Endothelial cell of umbilical vein (primary cell): ENCODE data around the gene NRP2. TPM values are rescaled to one million over a fixed set of nuclear protein-coding genes. Genes with fewer than 3 reads are reported as not detected.
A peak's percentile ranks its signal among the peaks of the same experiment; 100 is the strongest.

Experiments
- BruUV-seq: library from RNA; stranded (reverse); fragments of 400-500 nt; replicated peaks from 2 replicates; lab custom pipeline; 2021; lab: Mats Ljungman, UMichigan
- CTCF ChIA-PET: fragments of 300-600, 350-600 bp; sonication (Branson Sonifier 250); formaldehyde crosslinking; loops from one replicate; lab custom pipeline; 2021; ENCODE audit warnings: antibody characterized with exemption, inconsistent platforms; lab: Charles Lee
- POLR2A ChIA-PET: fragments of 300-600, 350-600 bp; sonication (Branson Sonifier 250); formaldehyde crosslinking; loops from one replicate; lab custom pipeline; 2021; ENCODE audit warnings: antibody characterized with exemption, inconsistent platforms; lab: Charles Lee
- DNase-seq: peaks from one replicate; pipeline ENCODE4 v3.0.0-alpha.2; 2011; ENCODE audit warnings: low read depth, low spot score
- FAIRE-seq: peaks from 2 replicates; lab custom pipeline; 2011; peaks lifted over from hg19 to GRCh38; lab: Jason Lieb, UNC
- H2AFZ ChIP-seq: 2 replicates; pipeline ENCODE4 v1.6.0; 2012; ENCODE audit warnings: low read depth, low read length, control low read depth, inconsistent platforms
- H3K27ac ChIP-seq: 2 replicates; pipeline ENCODE4 v1.5.1; 2011; ENCODE audit warnings: low read depth, mild to moderate bottlenecking, control low read depth, low read length, moderate library complexity; ENCODE audit not compliant: insufficient read depth
- H3K27me3 ChIP-seq, 2 experiments: 2 replicates each; pipeline versions ENCODE4 v1.6.0 to v1.6.1; 2011; ENCODE audit warnings: low read length in 2 of 2, mixed read lengths in 1 of 2; ENCODE audit not compliant: control insufficient read depth in 2 of 2, insufficient read depth in 2 of 2
- H3K36me3 ChIP-seq, 2 experiments: 2 replicates in 1 of 2; 3 replicates in 1 of 2; pipeline ENCODE4 v1.5.1; 2011; ENCODE audit warnings: low read length in 2 of 2, mild to moderate bottlenecking in 1 of 2, moderate library complexity in 1 of 2; ENCODE audit not compliant: control insufficient read depth in 2 of 2, insufficient read depth in 2 of 2; ENCODE audit errors: extremely low read depth in 1 of 2
- H3K4me1 ChIP-seq: 3 replicates; pipeline ENCODE4 v1.5.1; 2011; ENCODE audit warnings: mild to moderate bottlenecking, low read length; ENCODE audit not compliant: control insufficient read depth, insufficient read depth; ENCODE audit errors: extremely low read depth
- H3K4me2 ChIP-seq: 2 replicates; pipeline ENCODE4 v1.6.1; 2011; ENCODE audit warnings: low read length, control low read depth, mixed read lengths; ENCODE audit not compliant: insufficient read depth
- H3K4me3 ChIP-seq, 3 experiments: fragments of 200-600 bp in 1 of 3; sonication (generic), shearing (Covaris generic) in 1 of 3; replicated peaks in 1 of 3; 2 replicates each; pipeline ENCODE4 v1.5.1; 2011 to 2016; ENCODE audit warnings: control low read depth in 3 of 3, low read length in 3 of 3, mild to moderate bottlenecking in 2 of 3, inconsistent platforms in 1 of 3, low read depth in 1 of 3, moderate library complexity in 1 of 3; ENCODE audit not compliant: insufficient read depth in 1 of 3
- H3K79me2 ChIP-seq: 2 replicates; pipeline ENCODE4 v1.6.0; 2012; ENCODE audit warnings: low read length, inconsistent platforms; ENCODE audit not compliant: control insufficient read depth, insufficient read depth
- H3K9ac ChIP-seq: replicated peaks from 2 replicates; pipeline ENCODE3; 2011; ENCODE audit warnings: low read length, control low read depth; ENCODE audit not compliant: insufficient read depth; ENCODE audit errors: extremely low read depth
- H3K9me1 ChIP-seq: replicated peaks from 3 replicates; pipeline ENCODE4 v1.6.0; 2011; ENCODE audit warnings: mild to moderate bottlenecking, low read length; ENCODE audit not compliant: control insufficient read depth, insufficient read depth; ENCODE audit errors: extremely low read depth
- H3K9me3 ChIP-seq: replicated peaks from 2 replicates; pipeline ENCODE4 v1.5.1; 2012; ENCODE audit warnings: low read length, inconsistent platforms; ENCODE audit not compliant: control insufficient read depth, insufficient read depth
- H4K20me1 ChIP-seq: replicated peaks from 2 replicates; pipeline ENCODE3; 2011; ENCODE audit warnings: mild to moderate bottlenecking, low read length; ENCODE audit not compliant: control insufficient read depth, insufficient read depth; ENCODE audit errors: extremely low read depth
- EZH2 ChIP-seq: IDR thresholded peaks from 2 replicates; pipeline ENCODE4 v1.6.1; 2012; ENCODE audit warnings: borderline replicate concordance, low read depth, mild to moderate bottlenecking, moderate library complexity, low read length, inconsistent platforms; ENCODE audit not compliant: severe bottlenecking
- GATA2 ChIP-seq: IDR thresholded peaks from 2 replicates; pipeline ENCODE4 v1.7.0; 2011; ENCODE audit warnings: low read depth, mild to moderate bottlenecking, moderate library complexity, mixed read lengths, low read length; ENCODE audit not compliant: insufficient read length, insufficient read depth
- MYC ChIP-seq: IDR thresholded peaks from one replicate; pipeline ENCODE4 v1.6.1; 2011; ENCODE audit warnings: mild to moderate bottlenecking, low read depth, low read length
- dilution Hi-C: fragments of 300-500 bp; cut with MboI; formaldehyde crosslinking; loops from one replicate; pipeline ENCODE4 v1.15.0; 2019; ENCODE audit warnings: low sequenced_read_pairs; ENCODE audit not compliant: extremely low pct_ligation_motif_present
- intact Hi-C: fragments of 100-400 bp; cut with micrococcal nuclease; formaldehyde crosslinking; loops from one replicate; pipeline ENCODE4 v1.10.0; 2022
- polyA plus RNA-seq, 4 experiments: library from polyadenylated mRNA; depleted of rRNA in 3 of 4; stranded (reverse) in 3 of 4; unstranded in 1 of 4; fragments of >200 nt; gene quantifications; 2 replicates each; pipeline versions ENCODE4 v1.2.1 to v1.2.3, GENCODE V29; 2011 to 2012; ENCODE audit warnings: missing spikeins in 1 of 4
- total RNA-seq: library from RNA; stranded (reverse); gene quantifications from 2 replicates; pipeline ENCODE4 v1.2.3, GENCODE V29; 2021
- TF ChIP-seq, protein P1 (sequence below), 2 donors: IDR thresholded peaks; 1 replicate in 1 of 2; 2 replicates in 1 of 2; pipeline ENCODE4 v1.5.1; 2011; ENCODE audit warnings: low read length in 2 of 2, mild to moderate bottlenecking in 2 of 2, moderate library complexity in 2 of 2, control low read depth in 1 of 2, inconsistent platforms in 1 of 2, low read depth in 1 of 2; ENCODE audit not compliant: insufficient read depth in 1 of 2; ENCODE audit errors: extremely low read depth in 1 of 2

Gene NRP2
- total and polyA plus RNA-seq, 2 donors (not counting 3 experiments of a cell fraction or from before 2014, with no cell fraction given): 160 to 240 TPM

DNA sequence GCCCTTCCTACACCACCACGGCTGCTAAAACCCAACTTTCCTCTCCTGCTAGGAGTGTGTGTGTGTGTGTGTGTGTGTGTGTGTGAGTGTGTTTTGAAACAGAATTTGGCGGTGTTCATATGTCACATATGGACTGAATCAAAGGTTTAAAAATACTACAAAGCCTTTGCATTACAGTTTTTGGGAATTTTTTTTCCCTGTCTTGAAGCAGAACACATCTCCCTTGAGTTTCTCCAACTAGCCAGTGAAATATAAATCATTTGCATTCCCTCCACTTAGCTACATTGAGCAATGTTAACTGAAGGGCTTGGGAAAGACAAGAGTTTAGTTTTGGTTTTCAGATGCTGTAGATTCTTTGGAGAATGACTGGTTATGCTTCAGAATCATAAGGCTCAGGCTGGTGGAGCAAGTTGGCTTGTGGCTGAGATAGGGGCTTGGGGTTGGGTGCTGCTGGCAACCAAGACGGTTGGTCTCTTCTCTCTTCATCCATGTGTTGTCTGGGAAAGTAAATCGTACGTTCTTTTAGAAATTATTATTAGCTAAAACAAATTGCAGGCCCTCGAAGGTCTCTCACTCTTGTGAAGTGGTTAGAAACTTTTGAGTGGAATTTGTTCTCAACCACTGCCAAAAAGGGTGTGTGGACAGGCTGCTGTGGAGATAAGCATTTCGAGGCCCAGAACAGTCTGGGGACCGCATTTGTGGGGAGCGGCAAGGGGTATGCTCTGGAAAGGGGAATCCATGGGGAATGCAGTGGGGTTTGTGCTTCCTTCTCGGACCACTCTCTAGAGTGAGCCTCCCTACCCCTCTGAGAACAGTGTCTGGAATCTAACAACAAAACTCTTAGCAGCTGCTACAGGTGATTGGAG, 1.4 kb downstream of the NRP2 start:
- ChIA-PET POLR2A (interaction anchor here (1.2 to 2.4 kb wide), 4 partner anchors 23 to 1574 kb away, joined by 3 to 18 read pairs (median 7); partner anchors contain the start of gene PARD3B), CTCF (interaction anchor here (1.1 to 4.1 kb wide), 10 partner anchors 15 to 1538 kb away, joined by 4 to 29 read pairs (median 10); no protein-coding TSS in a partner anchor)
- TF ChIP-seq EZH2: no peak
- no peak for TF ChIP-seq GATA2
- TF ChIP-seq, protein P1, sequence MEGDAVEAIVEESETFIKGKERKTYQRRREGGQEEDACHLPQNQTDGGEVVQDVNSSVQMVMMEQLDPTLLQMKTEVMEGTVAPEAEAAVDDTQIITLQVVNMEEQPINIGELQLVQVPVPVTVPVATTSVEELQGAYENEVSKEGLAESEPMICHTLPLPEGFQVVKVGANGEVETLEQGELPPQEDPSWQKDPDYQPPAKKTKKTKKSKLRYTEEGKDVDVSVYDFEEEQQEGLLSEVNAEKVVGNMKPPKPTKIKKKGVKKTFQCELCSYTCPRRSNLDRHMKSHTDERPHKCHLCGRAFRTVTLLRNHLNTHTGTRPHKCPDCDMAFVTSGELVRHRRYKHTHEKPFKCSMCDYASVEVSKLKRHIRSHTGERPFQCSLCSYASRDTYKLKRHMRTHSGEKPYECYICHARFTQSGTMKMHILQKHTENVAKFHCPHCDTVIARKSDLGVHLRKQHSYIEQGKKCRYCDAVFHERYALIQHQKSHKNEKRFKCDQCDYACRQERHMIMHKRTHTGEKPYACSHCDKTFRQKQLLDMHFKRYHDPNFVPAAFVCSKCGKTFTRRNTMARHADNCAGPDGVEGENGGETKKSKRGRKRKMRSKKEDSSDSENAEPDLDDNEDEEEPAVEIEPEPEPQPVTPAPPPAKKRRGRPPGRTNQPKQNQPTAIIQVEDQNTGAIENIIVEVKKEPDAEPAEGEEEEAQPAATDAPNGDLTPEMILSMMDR (IDR thresholded peaks at IDR 0.05; ENCODE audit: extremely low read depth in 1 of 2, insufficient read depth in 1 of 2, low read depth in 1 of 2, low read length in 2 of 2): no peak
- TF ChIP-seq MYC: no peak
- Histone ChIP-seq H3K4me1 (peaks cover 46% of the 10 kb centered on the region), H3K27ac (peak overlapping the region; percentile 73), H4K20me1 (no peaks in the 10 kb centered on the region), H2AFZ (no peak overlapping the region), H3K4me2 (peak overlapping the region; percentile 97), H3K27me3 (no peaks in the 10 kb centered on the region), H3K9me1 (no peaks in the 10 kb centered on the region), H3K4me3 (peak overlapping the region; percentile 67 to 99 (median 96)), H3K9ac (peak overlapping the region; percentile 92), H3K79me2 (peaks cover 46% of the 10 kb centered on the region), H3K36me3 (peaks cover 0 to 3% of the 10 kb centered on the region in 2 experiments), H3K9me3 (no peaks in the 10 kb centered on the region)
- DNase-seq: peak; percentile 42
- no TSS peak for BruUV-seq
- intact Hi-C loops: loop anchor here (2.0 to 5.0 kb wide), 2 partner anchors 85 to 486 kb away; no protein-coding TSS in a partner anchor
- dilution Hi-C loops: no loop called here
- FAIRE-seq: no peak
